Heart left ventricle (tissue), 13 donors: Measurements from ENCODE around the gene ARAP3.

Source experiments
- CTCF ChIP-seq, 12 donors: fragments of 200-600 bp; sonication (generic) in 4 of 12; IDR thresholded peaks; one replicate each; pipeline versions ENCODE4 v1.5.0 to v1.8.0; 2018 to 2022; ENCODE audit warnings: antibody characterized with exemption in 12 of 12, mild to moderate bottlenecking in 5 of 12
- POLR2A ChIP-seq, 2 donors: fragments of 450-650 bp; IDR thresholded peaks; one replicate each; pipeline ENCODE4 v1.6.1; 2017; ENCODE audit warnings: antibody characterized with exemption in 2 of 2, mild to moderate bottlenecking in 2 of 2, moderate library complexity in 2 of 2
- donor health status: ischemic (EF 13 %, LVEDD 7.1; RV severe dilation, severe dysfunction).
- donor health status: DM: no; HTN: yes; CAD: no.
- donor health status: DM: no; HTN: no; CAD: no.
- donor health status: ischemic (EF 25% LVEDD 6.9; RV normal size, moderate dysfunction).
- donor health status: ischemic (EF 25% LVEDD 5.7; RV mildly dilated, moderate dysfunction).
- donor health status: ischemic (EF 35%, LVEDD 5.7; RV mildly dilated, moderate dysfunction).
- donor health status: nonischemic (EF 11% LVEDD 7.7; RV severe dilation, severe dysfunction).
- donor health status: DM: yes; HTN: yes; CAD: no.
- donor health status: PGD.
- donor health status: ischemic (EF 29% LVEDD 5.4; RV normal size, mild dysfunction).
- donor health status: nonischemic (EF 23%, LVEDD 6.1; RV moderate dilation, normal function).

GRCh38 chr5:141655020-141655419, 27.0 kb downstream of the ARAP3 start:
- TF ChIP-seq CTCF (IDR thresholded peaks at IDR 0.05) (no peak), POLR2A (IDR thresholded peaks at IDR 0.05) (no peak)
